Measurements from ENCODE around the gene ZNF787. TPM values are rescaled to one million over a fixed set of nuclear protein-coding genes. Genes with fewer than 3 reads are reported as not detected.

ZNF787 gene
- total and polyA plus RNA-seq, 2 of the 8 experiments (the other 6 are each of a cell fraction or from before 2014, with no cell fraction given): 19.7 to 56.0 TPM

GRCh38 chr19:56123266-56123891 lies 2.3 kb upstream of the ZNF787 start (continued):
- TF ChIP-seq E2F6 (IDR thresholded peaks at IDR 0.05) (no peak), KDM4A (IDR thresholded peaks at IDR 0.05; ENCODE audit: low read depth, low read length, severe bottlenecking) (no peak), SIRT6 (IDR thresholded peaks at IDR 0.05; ENCODE audit: low read length) (no peak), NANOG (IDR thresholded peaks at IDR 0.05; ENCODE audit: insufficient read depth, low read depth, low read length, poor library complexity, severe bottlenecking) (no peak), GABPA (IDR thresholded peaks at IDR 0.05; ENCODE audit: borderline replicate concordance, insufficient read depth, low read length) (no peak)

Data from H1 (cell line).